ENCODE results near the gene UBE3C. TPM values are rescaled to one million over a fixed set of nuclear protein-coding genes. Genes with fewer than 3 reads are reported as not detected.
"Not testable (repeated sequence)": the region's sequence is repeated elsewhere in the genome, so short reads cannot be mapped to it uniquely, and the experiment has no call there.

Gene UBE3C
- total and polyA plus RNA-seq, 2 donors (not counting 3 experiments of a cell fraction or from before 2014, with no cell fraction given) = 45.1 to 77.3 TPM

DNA sequence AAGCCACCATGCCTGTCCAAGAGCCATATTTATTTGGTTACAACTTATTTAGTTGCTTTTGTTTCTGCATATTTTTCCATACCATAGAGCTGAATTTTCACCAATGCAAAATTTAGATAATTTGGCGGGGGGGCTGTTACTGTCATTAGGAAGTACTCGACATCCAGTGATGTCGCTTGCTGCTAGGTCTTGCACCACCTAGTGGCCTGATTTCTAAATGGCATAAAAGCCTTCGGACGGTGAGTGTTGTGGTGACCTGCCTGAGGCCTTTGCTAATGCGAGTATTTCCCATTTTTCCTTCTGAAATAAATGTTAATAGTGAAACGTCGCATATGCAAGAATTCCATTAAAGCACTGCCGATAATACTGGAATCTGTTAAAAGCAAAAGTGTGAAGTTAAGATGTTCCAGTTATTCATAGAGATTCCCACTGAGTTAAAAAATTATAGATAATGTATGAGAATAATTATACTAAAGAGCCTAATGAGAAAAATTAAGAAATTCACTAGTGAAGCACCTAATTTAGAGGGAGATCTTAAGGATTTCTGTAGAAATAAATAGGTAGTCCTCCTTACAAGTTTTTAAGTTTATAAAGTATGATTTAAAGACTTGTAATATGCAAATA is 112.0 kb downstream of the UBE3C start:
- Histone ChIP-seq H3K9ac (replicated peaks; ENCODE audit: extremely low read depth, insufficient read depth, low read length) (no peak overlapping the region), H3K27me3 (ENCODE audit: control insufficient read depth in 2 of 2, insufficient read depth in 2 of 2, low read length in 2 of 2) (no peaks in the 10 kb centered on the region), H3K4me1 (ENCODE audit: control insufficient read depth, extremely low read depth, insufficient read depth, low read length) (peaks cover 13% of the 10 kb centered on the region), H3K4me3 (replicated peaks in 1 of 3; ENCODE audit: insufficient read depth in 1 of 3, low read depth in 1 of 3, low read length in 3 of 3) (no peak overlapping the region), H4K20me1 (replicated peaks; ENCODE audit: control insufficient read depth, extremely low read depth, insufficient read depth, low read length) (no peaks in the 10 kb centered on the region), H3K27ac (ENCODE audit: insufficient read depth, low read depth, low read length) (no peak overlapping the region), H3K79me2 (ENCODE audit: control insufficient read depth, insufficient read depth, low read length) (no peaks in the 10 kb centered on the region), H3K36me3 (ENCODE audit: control insufficient read depth in 2 of 2, extremely low read depth in 1 of 2, insufficient read depth in 2 of 2, low read length in 2 of 2) (peaks cover 8 to 11% of the 10 kb centered on the region in 2 experiments), H3K9me3 (replicated peaks; ENCODE audit: control insufficient read depth, insufficient read depth, low read length) (no peaks in the 10 kb centered on the region), H3K9me1 (replicated peaks; ENCODE audit: control insufficient read depth, extremely low read depth, insufficient read depth, low read length) (no peaks in the 10 kb centered on the region), H3K4me2 (ENCODE audit: insufficient read depth, low read length) (no peak overlapping the region), H2AFZ (ENCODE audit: low read depth, low read length) (no peak overlapping the region)
- ChIA-PET POLR2A (interaction anchor here (0.6 kb wide), 1 partner anchor 14 kb away, joined by 3 read pairs; no protein-coding TSS in a partner anchor), CTCF (interaction anchor here (0.5 to 1.9 kb wide), 5 partner anchors 9 to 301 kb away, joined by 3 to 11 read pairs (median 4); partner anchors contain the start of gene NOM1)
- DNase-seq (ENCODE audit: low read depth, low spot score) (peak; percentile 64), FAIRE-seq (peak; percentile 96)
- dilution Hi-C loops (cut with MboI; ENCODE audit: extremely low pct_ligation_motif_present, low sequenced_read_pairs) = no loop called here
- intact Hi-C loops (cut with micrococcal nuclease) = loop anchor here (2.0 kb wide), 2 partner anchors 280 to 342 kb away; no protein-coding TSS in a partner anchor
- TF ChIP-seq, protein P1, sequence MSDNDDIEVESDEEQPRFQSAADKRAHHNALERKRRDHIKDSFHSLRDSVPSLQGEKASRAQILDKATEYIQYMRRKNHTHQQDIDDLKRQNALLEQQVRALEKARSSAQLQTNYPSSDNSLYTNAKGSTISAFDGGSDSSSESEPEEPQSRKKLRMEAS (IDR thresholded peaks at IDR 0.05; ENCODE audit: insufficient read depth, insufficient read length) = no peak
- TF ChIP-seq, protein P2, sequence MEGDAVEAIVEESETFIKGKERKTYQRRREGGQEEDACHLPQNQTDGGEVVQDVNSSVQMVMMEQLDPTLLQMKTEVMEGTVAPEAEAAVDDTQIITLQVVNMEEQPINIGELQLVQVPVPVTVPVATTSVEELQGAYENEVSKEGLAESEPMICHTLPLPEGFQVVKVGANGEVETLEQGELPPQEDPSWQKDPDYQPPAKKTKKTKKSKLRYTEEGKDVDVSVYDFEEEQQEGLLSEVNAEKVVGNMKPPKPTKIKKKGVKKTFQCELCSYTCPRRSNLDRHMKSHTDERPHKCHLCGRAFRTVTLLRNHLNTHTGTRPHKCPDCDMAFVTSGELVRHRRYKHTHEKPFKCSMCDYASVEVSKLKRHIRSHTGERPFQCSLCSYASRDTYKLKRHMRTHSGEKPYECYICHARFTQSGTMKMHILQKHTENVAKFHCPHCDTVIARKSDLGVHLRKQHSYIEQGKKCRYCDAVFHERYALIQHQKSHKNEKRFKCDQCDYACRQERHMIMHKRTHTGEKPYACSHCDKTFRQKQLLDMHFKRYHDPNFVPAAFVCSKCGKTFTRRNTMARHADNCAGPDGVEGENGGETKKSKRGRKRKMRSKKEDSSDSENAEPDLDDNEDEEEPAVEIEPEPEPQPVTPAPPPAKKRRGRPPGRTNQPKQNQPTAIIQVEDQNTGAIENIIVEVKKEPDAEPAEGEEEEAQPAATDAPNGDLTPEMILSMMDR (IDR thresholded peaks at IDR 0.05; ENCODE audit: extremely low read depth in 1 of 2, insufficient read depth in 1 of 2, low read depth in 1 of 2, low read length in 2 of 2) = peak; percentile 67 to 76
- BruUV-seq (replicated peaks) = no TSS peak

DNA sequence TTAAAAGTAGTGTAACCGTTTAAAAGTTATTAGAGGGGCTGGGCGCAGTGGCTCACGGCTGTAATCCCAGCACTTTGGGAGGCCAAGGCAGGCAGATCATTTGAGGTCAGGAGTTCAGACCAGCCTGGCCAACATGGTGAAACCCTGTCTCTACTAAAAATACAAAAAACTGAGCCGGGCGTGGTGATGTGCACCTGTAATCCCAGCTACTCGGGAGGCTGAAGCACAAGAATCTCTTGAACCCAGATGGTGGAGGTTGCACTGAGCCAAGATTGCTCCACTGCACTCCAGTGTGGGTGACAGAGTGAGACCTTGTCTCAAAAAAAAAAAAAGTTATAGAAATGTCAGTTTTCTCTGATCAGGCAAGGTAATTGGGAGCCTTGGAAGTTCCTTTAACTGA is 113.1 kb downstream of the UBE3C start:
- H3K4me3 ChIP-seq (replicated peaks in 1 of 3; ENCODE audit: insufficient read depth in 1 of 3, low read depth in 1 of 3, low read length in 3 of 3); H3K9ac ChIP-seq (replicated peaks; ENCODE audit: extremely low read depth, insufficient read depth, low read length); BruUV-seq (replicated peaks); H3K27ac ChIP-seq (ENCODE audit: insufficient read depth, low read depth, low read length); POLR2A ChIA-PET; H3K9me3 ChIP-seq (replicated peaks; ENCODE audit: control insufficient read depth, insufficient read depth, low read length); FAIRE-seq; H3K4me2 ChIP-seq (ENCODE audit: insufficient read depth, low read length); dilution Hi-C loops (cut with MboI; ENCODE audit: extremely low pct_ligation_motif_present, low sequenced_read_pairs); H3K79me2 ChIP-seq (ENCODE audit: control insufficient read depth, insufficient read depth, low read length); DNase-seq (ENCODE audit: low read depth, low spot score); H4K20me1 ChIP-seq (replicated peaks; ENCODE audit: control insufficient read depth, extremely low read depth, insufficient read depth, low read length); H3K27me3 ChIP-seq (ENCODE audit: control insufficient read depth in 2 of 2, insufficient read depth in 2 of 2, low read length in 2 of 2); H2AFZ ChIP-seq (ENCODE audit: low read depth, low read length); H3K9me1 ChIP-seq (replicated peaks; ENCODE audit: control insufficient read depth, extremely low read depth, insufficient read depth, low read length): not testable (repeated sequence)
- peaks cover 11 to 15% of the 10 kb centered on the region in 2 experiments for H3K36me3 ChIP-seq (ENCODE audit: control insufficient read depth in 2 of 2, extremely low read depth in 1 of 2, insufficient read depth in 2 of 2, low read length in 2 of 2)
- intact Hi-C loops (cut with micrococcal nuclease) = loop anchor here (2.0 kb wide), 2 partner anchors 281 to 343 kb away; no protein-coding TSS in a partner anchor
- H3K4me1 ChIP-seq (ENCODE audit: control insufficient read depth, extremely low read depth, insufficient read depth, low read length) = peaks cover 14% of the 10 kb centered on the region
- CTCF ChIA-PET = interaction anchor here (0.7 to 1.0 kb wide), 3 partner anchors 11 to 86 kb away, joined by 3 read pairs; no protein-coding TSS in a partner anchor

All from endothelial cell of umbilical vein (primary cell).